Keratinocyte (primary cell): ENCODE results near the gene CDX1. TPM values are rescaled to one million over a fixed set of nuclear protein-coding genes. Genes with fewer than 3 reads are reported as not detected.

Experiments
- DNase-seq: peaks from one replicate; pipeline ENCODE4 v3.0.0-alpha.2; 2011; ENCODE audit warnings: low read depth, missing footprints, low spot score
- FAIRE-seq: peaks from 2 replicates; lab custom pipeline; 2011; peaks lifted over from hg19 to GRCh38; lab: Jason Lieb, UNC
- H2AFZ ChIP-seq: 2 replicates; pipeline ENCODE4 v1.6.0; 2012; ENCODE audit warnings: low read length, control low read depth, inconsistent platforms; ENCODE audit not compliant: control insufficient read depth
- H3K27ac ChIP-seq: 2 replicates; pipeline ENCODE4 v1.5.1; 2011; ENCODE audit warnings: low read length; ENCODE audit not compliant: control insufficient read depth, insufficient read depth
- H3K27me3 ChIP-seq: 3 replicates; pipeline ENCODE4 v1.6.0; 2011; ENCODE audit warnings: low read length; ENCODE audit not compliant: control insufficient read depth, insufficient read depth; ENCODE audit errors: extremely low read depth
- H3K36me3 ChIP-seq, 2 experiments: 2 replicates in 1 of 2; 3 replicates in 1 of 2; pipeline ENCODE4 v1.5.1; 2011; ENCODE audit warnings: low read length in 2 of 2, mild to moderate bottlenecking in 1 of 2; ENCODE audit not compliant: control insufficient read depth in 2 of 2, insufficient read depth in 2 of 2; ENCODE audit errors: extremely low read depth in 1 of 2
- H3K4me1 ChIP-seq: 3 replicates; pipeline ENCODE4 v1.5.1; 2011; ENCODE audit warnings: low read length; ENCODE audit not compliant: control insufficient read depth, insufficient read depth; ENCODE audit errors: extremely low read depth
- H3K4me2 ChIP-seq: 3 replicates; pipeline ENCODE4 v1.6.0; 2011; ENCODE audit warnings: low read depth, low read length; ENCODE audit not compliant: control insufficient read depth, insufficient read depth; ENCODE audit errors: extremely low read depth
- H3K4me3 ChIP-seq, 3 experiments: fragments of 200-600 bp in 1 of 3; sonication (generic) in 1 of 3; 2 replicates in 2 of 3; 3 replicates in 1 of 3; pipeline ENCODE4 v1.5.1; 2011 to 2016; ENCODE audit warnings: low read length in 3 of 3, mild to moderate bottlenecking in 3 of 3, control low read depth in 2 of 3, inconsistent platforms in 1 of 3, low read depth in 1 of 3, mixed read lengths in 1 of 3, mixed run types in 1 of 3, moderate library complexity in 1 of 3; ENCODE audit not compliant: control insufficient read depth in 2 of 3, insufficient read depth in 2 of 3; ENCODE audit errors: extremely low read depth in 1 of 3
- H3K79me2 ChIP-seq: 2 replicates; pipeline ENCODE4 v1.6.0; 2012; ENCODE audit warnings: low read length; ENCODE audit not compliant: control insufficient read depth, insufficient read depth
- H3K9ac ChIP-seq: 3 replicates; pipeline ENCODE4 v1.6.0; 2011; ENCODE audit warnings: low read length; ENCODE audit not compliant: control insufficient read depth, insufficient read depth; ENCODE audit errors: extremely low read depth
- H3K9me1 ChIP-seq: 3 replicates; pipeline ENCODE4 v1.6.0; 2011; ENCODE audit warnings: low read length; ENCODE audit not compliant: control insufficient read depth, insufficient read depth; ENCODE audit errors: extremely low read depth
- H3K9me3 ChIP-seq: 2 replicates; pipeline ENCODE4 v1.5.1; 2012; ENCODE audit warnings: low read depth, low read length; ENCODE audit not compliant: control insufficient read depth
- H4K20me1 ChIP-seq: 3 replicates; pipeline ENCODE4 v1.6.0; 2011; ENCODE audit warnings: low read length; ENCODE audit not compliant: control insufficient read depth, insufficient read depth; ENCODE audit errors: extremely low read depth
- EZH2 ChIP-seq: IDR thresholded peaks from one replicate; pipeline ENCODE4 v1.6.1; 2012; ENCODE audit warnings: inconsistent platforms, mild to moderate bottlenecking, low read length, moderate library complexity
- dilution Hi-C: fragments of 300-500 bp; cut with MboI; formaldehyde crosslinking; loops from one replicate; pipeline ENCODE4 v1.7.0; 2020; ENCODE audit warnings: low sequenced_read_pairs; ENCODE audit not compliant: extremely low pct_ligation_motif_present
- polyA plus RNA-seq, 5 experiments: library from polyadenylated mRNA; depleted of rRNA in 3 of 5; stranded (reverse) in 3 of 5; stranded (forward) in 1 of 5; unstranded in 1 of 5; fragments of >200 nt; gene quantifications; 1 replicate in 1 of 5; 2 replicates in 3 of 5; 3 replicates in 1 of 5; pipeline versions ENCODE4 v1.2.1 to v1.2.3, GENCODE V29; 2011 to 2012; ENCODE audit warnings: missing spikeins in 2 of 5, low read depth in 1 of 5, low replicate concordance in 1 of 5
- TF ChIP-seq, protein P1 (sequence below), 3 experiments: IDR thresholded peaks in 1 of 3; conservative IDR thresholded peaks in 1 of 3; optimal IDR thresholded peaks in 1 of 3; 2 replicates in 2 of 3; 3 replicates in 1 of 3; pipeline versions ENCODE3 to v1.5.1; 2011; ENCODE audit warnings: low read length in 3 of 3, mild to moderate bottlenecking in 3 of 3, moderate library complexity in 2 of 3, control low read depth in 1 of 3, inconsistent platforms in 1 of 3; ENCODE audit not compliant: insufficient read depth in 2 of 3; ENCODE audit errors: extremely low read depth in 1 of 3

Gene CDX1
- polyA plus RNA-seq, 1 donor (not counting 4 experiments of a cell fraction or from before 2014, with no cell fraction given) = not detected

DNA sequence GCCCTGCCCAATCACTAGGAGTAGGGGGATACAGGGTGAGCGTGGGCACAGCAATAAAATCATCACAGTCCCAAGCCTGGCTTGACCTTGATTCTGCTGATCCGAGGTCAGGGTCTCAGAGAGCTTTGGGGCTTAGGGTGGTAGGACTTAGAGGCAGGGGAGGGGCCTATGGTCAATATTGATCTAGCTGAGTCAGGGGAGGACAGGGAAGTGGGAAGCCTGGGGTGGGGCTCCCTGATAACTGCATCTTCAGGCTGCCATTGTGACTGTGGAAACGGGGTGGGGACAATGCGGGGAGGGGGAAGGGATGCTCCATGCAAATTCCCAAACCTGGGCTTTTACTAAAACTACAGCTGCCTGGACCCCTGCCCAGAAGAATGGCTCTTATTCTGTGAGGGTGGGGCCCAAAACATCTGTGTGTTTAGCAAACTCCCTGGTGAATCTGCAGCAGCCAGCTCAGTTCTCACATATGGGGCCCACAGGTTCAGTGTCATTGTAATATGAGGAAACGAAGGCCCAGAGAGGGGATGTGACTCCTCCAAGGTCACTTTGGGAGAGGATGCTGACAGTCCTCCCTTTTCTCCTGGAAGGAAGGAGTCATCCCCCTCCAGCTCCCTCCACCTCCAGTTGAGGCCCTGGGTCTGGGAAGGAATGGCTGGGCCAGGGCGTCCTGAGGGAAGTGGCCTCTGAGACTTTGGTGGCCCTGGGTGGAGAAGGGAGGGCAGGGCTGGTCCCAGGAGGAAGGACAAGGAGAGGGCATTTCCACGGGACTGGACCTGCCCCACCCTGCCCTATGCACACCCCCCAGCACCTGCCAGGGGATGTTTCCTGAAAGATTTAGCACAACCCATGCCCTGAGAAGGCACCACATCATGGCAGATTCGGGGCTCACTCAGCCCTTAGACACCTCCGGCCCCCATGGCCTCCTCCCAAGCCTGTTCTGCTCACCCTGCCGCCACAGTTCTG, 49.7 kb downstream of the CDX1 start:
- Histone ChIP-seq H3K79me2 (no peaks in the 10 kb centered on the region), H3K9me3 (no peaks in the 10 kb centered on the region), H2AFZ (no peak overlapping the region), H3K27me3 (peaks cover 11% of the 10 kb centered on the region), H3K36me3 (no peaks in the 10 kb centered on the region), H4K20me1 (no peaks in the 10 kb centered on the region), H3K4me3 (no peak overlapping the region), H3K4me1 (no peaks in the 10 kb centered on the region), H3K27ac (no peak overlapping the region), H3K9me1 (no peaks in the 10 kb centered on the region), H3K9ac (no peak overlapping the region), H3K4me2 (no peak overlapping the region)
- dilution Hi-C loops = no loop called here
- FAIRE-seq (no peak), DNase-seq (no peak)
- peak; percentile 4 for TF ChIP-seq EZH2
- TF ChIP-seq, protein P1, sequence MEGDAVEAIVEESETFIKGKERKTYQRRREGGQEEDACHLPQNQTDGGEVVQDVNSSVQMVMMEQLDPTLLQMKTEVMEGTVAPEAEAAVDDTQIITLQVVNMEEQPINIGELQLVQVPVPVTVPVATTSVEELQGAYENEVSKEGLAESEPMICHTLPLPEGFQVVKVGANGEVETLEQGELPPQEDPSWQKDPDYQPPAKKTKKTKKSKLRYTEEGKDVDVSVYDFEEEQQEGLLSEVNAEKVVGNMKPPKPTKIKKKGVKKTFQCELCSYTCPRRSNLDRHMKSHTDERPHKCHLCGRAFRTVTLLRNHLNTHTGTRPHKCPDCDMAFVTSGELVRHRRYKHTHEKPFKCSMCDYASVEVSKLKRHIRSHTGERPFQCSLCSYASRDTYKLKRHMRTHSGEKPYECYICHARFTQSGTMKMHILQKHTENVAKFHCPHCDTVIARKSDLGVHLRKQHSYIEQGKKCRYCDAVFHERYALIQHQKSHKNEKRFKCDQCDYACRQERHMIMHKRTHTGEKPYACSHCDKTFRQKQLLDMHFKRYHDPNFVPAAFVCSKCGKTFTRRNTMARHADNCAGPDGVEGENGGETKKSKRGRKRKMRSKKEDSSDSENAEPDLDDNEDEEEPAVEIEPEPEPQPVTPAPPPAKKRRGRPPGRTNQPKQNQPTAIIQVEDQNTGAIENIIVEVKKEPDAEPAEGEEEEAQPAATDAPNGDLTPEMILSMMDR (optimal IDR thresholded peaks at IDR 0.05 in 1 of 3, IDR thresholded peaks at IDR 0.05 in 1 of 3, conservative IDR thresholded peaks at IDR 0.05 in 1 of 3; ENCODE audit: extremely low read depth in 1 of 3, insufficient read depth in 2 of 3, low read length in 3 of 3) = no peak

DNA sequence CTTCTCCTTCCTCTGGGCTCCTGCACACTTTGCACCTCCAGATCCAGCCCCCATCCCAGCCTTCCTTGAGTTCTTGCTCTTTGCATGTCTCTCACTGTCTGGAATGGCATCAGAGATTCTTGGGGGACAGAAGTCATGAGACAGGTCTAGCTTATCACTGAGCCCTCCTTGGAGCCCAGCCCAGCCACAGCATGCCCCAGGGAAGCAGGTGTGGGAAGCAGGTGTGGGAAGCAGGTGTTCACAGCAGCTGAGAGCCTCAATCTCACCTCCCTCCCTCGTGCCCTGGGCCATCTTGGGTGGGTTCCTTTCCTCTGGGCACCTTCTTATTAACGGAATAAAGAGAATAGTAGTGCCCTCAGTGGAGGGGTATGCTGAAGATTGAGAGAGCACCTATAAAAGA, 50.5 kb downstream of the CDX1 start:
- Histone ChIP-seq H2AFZ (no peak overlapping the region), H3K4me2 (no peak overlapping the region), H3K27me3 (peaks cover 11% of the 10 kb centered on the region), H3K27ac (no peak overlapping the region), H3K36me3 (no peaks in the 10 kb centered on the region), H3K4me1 (no peaks in the 10 kb centered on the region), H3K9me1 (no peaks in the 10 kb centered on the region), H4K20me1 (no peaks in the 10 kb centered on the region), H3K9me3 (no peaks in the 10 kb centered on the region), H3K79me2 (no peaks in the 10 kb centered on the region), H3K9ac (no peak overlapping the region), H3K4me3 (no peak overlapping the region)
- no peak for DNase-seq
- dilution Hi-C loops = no loop called here
- FAIRE-seq = no peak
- TF ChIP-seq, protein P1 (optimal IDR thresholded peaks at IDR 0.05 in 1 of 3, IDR thresholded peaks at IDR 0.05 in 1 of 3, conservative IDR thresholded peaks at IDR 0.05 in 1 of 3; ENCODE audit: extremely low read depth in 1 of 3, insufficient read depth in 2 of 3, low read length in 3 of 3) = no peak
- no peak for TF ChIP-seq EZH2
